ENCODE measurements around the gene VEGFC. TPM values are rescaled to one million over a fixed set of nuclear protein-coding genes. Genes with fewer than 3 reads are reported as not detected.

VEGFC gene
- total RNA-seq, 2 donors from 2014 or later = 6.4 to 8.6 TPM

DNA sequence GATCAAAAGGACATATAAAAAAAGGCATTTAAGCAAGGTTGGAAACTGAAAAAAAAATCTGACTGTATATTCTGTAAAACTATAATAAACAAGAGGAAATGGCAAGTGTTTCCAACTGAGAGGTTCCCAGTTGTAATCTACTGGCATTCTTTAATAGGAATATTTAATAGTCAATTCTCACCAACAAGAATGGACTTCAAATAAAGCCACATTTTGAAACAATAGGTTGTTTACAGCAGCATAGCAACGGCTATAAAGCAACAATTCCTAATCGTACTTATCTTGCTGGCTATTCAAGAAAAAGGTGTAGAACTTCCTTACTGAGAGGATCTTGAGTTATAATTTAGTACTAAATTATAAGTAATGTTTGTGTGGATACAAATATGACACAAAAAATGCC, 75.5 kb downstream of the VEGFC start:
- Histone ChIP-seq H3K36me3 (no peaks in the 10 kb centered on the region), H3K4me1 (no peaks in the 10 kb centered on the region), H3K9me3 (no peaks in the 10 kb centered on the region), H3K4me3 (no peak overlapping the region), H3K27ac (no peak overlapping the region), H3K27me3 (no peaks in the 10 kb centered on the region)
- TF ChIP-seq, protein P1, sequence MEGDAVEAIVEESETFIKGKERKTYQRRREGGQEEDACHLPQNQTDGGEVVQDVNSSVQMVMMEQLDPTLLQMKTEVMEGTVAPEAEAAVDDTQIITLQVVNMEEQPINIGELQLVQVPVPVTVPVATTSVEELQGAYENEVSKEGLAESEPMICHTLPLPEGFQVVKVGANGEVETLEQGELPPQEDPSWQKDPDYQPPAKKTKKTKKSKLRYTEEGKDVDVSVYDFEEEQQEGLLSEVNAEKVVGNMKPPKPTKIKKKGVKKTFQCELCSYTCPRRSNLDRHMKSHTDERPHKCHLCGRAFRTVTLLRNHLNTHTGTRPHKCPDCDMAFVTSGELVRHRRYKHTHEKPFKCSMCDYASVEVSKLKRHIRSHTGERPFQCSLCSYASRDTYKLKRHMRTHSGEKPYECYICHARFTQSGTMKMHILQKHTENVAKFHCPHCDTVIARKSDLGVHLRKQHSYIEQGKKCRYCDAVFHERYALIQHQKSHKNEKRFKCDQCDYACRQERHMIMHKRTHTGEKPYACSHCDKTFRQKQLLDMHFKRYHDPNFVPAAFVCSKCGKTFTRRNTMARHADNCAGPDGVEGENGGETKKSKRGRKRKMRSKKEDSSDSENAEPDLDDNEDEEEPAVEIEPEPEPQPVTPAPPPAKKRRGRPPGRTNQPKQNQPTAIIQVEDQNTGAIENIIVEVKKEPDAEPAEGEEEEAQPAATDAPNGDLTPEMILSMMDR (IDR thresholded peaks at IDR 0.05) = no peak
- no peak for DNase-seq (ENCODE audit: low spot score)

DNA sequence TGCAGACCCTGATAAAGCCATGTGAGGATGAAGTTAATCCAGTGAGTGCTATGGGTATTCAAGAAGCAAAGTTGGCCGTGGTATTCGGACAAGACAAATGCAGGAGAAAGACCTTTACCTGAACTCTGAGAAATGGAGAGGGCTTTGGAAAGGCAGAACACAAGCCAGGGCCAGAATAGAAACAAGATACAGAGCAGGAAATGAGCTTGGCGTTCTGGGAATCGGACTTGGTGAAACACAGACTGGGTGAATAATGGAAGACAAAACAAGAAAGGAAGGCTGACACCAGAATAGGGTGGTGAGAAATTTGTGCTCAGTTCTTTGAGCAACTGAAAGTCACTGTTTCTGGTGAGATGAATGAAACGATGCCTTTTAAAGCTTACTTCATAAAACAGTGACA, 83.3 kb downstream of the VEGFC start:
- H3K27ac ChIP-seq = no peak overlapping the region
- H3K4me1 ChIP-seq = no peaks in the 10 kb centered on the region
- H3K4me3 ChIP-seq = no peak overlapping the region
- no peaks in the 10 kb centered on the region for H3K27me3 ChIP-seq
- DNase-seq (ENCODE audit: low spot score) = no peak
- H3K36me3 ChIP-seq = no peaks in the 10 kb centered on the region
- TF ChIP-seq, protein P1 (IDR thresholded peaks at IDR 0.05) = no peak
- no peaks in the 10 kb centered on the region for H3K9me3 ChIP-seq

DNA sequence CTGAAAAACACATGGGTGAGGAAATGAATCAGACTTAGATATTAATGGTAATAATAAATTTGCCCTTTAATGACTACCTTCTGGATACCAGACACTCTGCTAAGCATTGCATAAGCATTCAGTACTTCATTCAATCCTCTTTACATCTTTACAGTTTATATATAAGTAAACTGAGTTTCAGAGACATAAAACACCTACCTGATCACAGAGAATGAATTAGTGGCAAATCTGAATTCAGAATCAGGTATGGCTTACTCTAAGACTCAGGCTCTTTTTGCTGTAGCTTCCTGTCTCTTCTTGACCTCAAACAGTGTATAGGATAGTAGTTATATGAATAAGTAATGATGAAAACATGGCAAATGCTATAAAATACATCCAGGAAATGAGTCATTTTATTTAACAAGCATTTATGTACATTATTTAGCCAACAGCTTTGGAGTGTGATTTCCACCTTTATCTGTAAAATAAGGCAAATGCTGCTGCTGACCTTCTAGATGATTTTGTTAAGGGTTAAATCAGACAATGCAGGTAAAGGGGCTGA, 83.9 kb downstream of the VEGFC start:
- H3K9me3 ChIP-seq = no peaks in the 10 kb centered on the region
- no peak overlapping the region for H3K4me3 ChIP-seq
- H3K27me3 ChIP-seq = no peaks in the 10 kb centered on the region
- no peak overlapping the region for H3K27ac ChIP-seq
- H3K4me1 ChIP-seq = no peaks in the 10 kb centered on the region
- no peaks in the 10 kb centered on the region for H3K36me3 ChIP-seq
- TF ChIP-seq, protein P1 (IDR thresholded peaks at IDR 0.05) = no peak
- DNase-seq (ENCODE audit: low spot score) = no peak

DNA sequence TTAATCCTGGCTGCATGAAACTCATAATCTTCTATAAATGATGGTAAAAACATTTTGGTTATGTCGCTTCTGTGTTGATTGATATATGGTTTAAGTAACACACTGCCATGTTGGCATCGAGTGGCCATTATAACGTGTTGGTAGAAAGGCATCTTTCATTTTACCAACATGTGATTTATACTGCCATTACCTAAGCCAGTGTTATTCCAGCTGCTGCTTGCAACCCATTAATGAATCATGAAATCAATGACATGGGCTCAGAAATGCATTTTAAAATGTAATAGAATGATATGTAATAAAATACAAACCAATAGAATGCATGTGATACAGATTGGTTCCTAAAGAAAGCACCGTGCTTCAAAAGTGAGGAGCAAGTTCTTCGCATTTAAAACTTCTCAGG, 102.0 kb downstream of the VEGFC start:
- Histone ChIP-seq H3K9me3 (no peaks in the 10 kb centered on the region), H3K27me3 (no peaks in the 10 kb centered on the region), H3K27ac (no peak overlapping the region), H3K4me1 (no peaks in the 10 kb centered on the region), H3K36me3 (no peaks in the 10 kb centered on the region), H3K4me3 (no peak overlapping the region)
- TF ChIP-seq, protein P1 (IDR thresholded peaks at IDR 0.05) = no peak
- DNase-seq (ENCODE audit: low spot score) = no peak

DNA sequence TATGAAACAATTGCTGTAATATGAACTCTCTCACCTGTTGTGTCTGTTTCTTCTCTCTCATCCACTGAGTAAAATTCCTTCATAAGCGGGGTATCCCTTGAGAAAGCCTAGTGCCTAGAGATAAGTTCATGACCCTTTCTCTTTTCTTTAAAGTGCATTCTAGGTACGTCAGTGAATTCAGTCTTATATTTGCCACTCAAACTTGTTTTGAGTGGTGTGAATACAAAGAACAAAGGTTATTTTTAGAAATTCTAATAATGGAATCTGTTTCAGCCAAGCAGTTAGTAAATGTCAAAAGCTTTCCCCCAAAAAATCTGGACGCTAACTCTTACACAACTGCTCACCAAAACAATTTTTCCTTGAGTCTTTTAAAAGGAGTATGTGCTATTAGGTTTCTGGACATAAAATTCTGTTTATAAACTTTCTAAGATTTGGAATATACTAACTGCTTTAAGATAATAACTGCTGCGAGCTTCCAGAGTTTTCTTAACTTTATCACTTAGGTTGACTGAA, 112.0 kb downstream of the VEGFC start:
- no peaks in the 10 kb centered on the region for H3K27me3 ChIP-seq
- no peak overlapping the region for H3K27ac ChIP-seq
- no peak overlapping the region for H3K4me3 ChIP-seq
- DNase-seq (ENCODE audit: low spot score) = no peak
- no peaks in the 10 kb centered on the region for H3K9me3 ChIP-seq
- TF ChIP-seq, protein P1 (IDR thresholded peaks at IDR 0.05) = no peak
- H3K36me3 ChIP-seq = no peaks in the 10 kb centered on the region
- H3K4me1 ChIP-seq = no peaks in the 10 kb centered on the region

DNA sequence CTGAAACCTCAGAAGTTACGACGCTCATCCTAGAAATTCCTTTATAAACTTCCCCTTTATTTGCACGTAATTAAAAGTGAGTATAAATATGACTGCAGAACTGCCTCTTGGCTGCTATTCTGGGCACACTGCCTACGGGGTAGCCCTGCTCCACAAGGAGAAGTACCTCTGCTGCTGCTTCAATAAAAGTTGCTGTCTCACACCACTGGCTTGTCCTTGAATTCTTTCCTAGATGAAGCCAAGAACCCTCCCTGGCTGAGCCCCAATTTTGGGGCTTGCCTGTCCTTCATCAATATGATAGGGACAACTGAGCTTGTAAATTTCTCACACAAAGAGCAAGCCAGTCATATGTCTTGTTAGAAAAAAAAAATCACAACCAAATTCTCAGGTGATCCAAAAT, 115.8 kb downstream of the VEGFC start:
- Histone ChIP-seq H3K27me3 (no peaks in the 10 kb centered on the region), H3K4me1 (no peaks in the 10 kb centered on the region), H3K9me3 (no peaks in the 10 kb centered on the region), H3K27ac (no peak overlapping the region), H3K36me3 (no peaks in the 10 kb centered on the region), H3K4me3 (no peak overlapping the region)
- TF ChIP-seq, protein P1 (IDR thresholded peaks at IDR 0.05) = no peak
- no peak for DNase-seq (ENCODE audit: low spot score)
